Hematopoietic multipotent progenitor cell treated with erythropoietin and hydrocortisone succinate and interleukin-3 and kit ligand, for 17 days (in vitro differentiated cells): ENCODE results near the gene ZFP42.
"Not testable (repeated sequence)": the region's sequence is repeated elsewhere in the genome, so short reads cannot be mapped to it uniquely, and the experiment has no call there.

ENCODE experiments used
- DNase-seq: peaks from one replicate; pipeline ENCODE4 v3.0.0-alpha.2; 2015; ENCODE audit warnings: low spot score

ZFP42 gene

GRCh38 chr4:187995322-187996207 lies at the start of gene ZFP42:
Gene ZFP42, plus strand, starts transcription at chr4:187995771. Its CDS starts 7,037 bp downstream, at chr4:188002808.
- DNase-seq: no peak

- no peak for DNase-seq
These were observed 34.4 kb upstream of the ZFP42 start for GRCh38 chr4:187961171-187961570.

GRCh38 chr4:187961961-187962360 lies 33.6 kb upstream of the ZFP42 start:
- DNase-seq: no peak

GRCh38 chr4:187962926-187963325 lies 32.6 kb upstream of the ZFP42 start:
- no peak for DNase-seq

GRCh38 chr4:187965726-187966125 lies 29.8 kb upstream of the ZFP42 start:
- DNase-seq: no peak

GRCh38 chr4:187972135-187972534 lies 23.4 kb upstream of the ZFP42 start:
- no peak for DNase-seq

- DNase-seq: no peak
These were observed 11.8 kb upstream of the ZFP42 start for GRCh38 chr4:187983746-187984145.

GRCh38 chr4:187992971-187993370 lies 2.6 kb upstream of the ZFP42 start:
- no peak for DNase-seq

GRCh38 chr4:187993827-187994226 lies 1.7 kb upstream of the ZFP42 start:
- DNase-seq: no peak

GRCh38 chr4:187996502-187997177 lies 1.1 kb downstream of the ZFP42 start:
- no peak for DNase-seq

GRCh38 chr4:187997991-187998390 lies 2.4 kb downstream of the ZFP42 start:
- not testable (repeated sequence) for DNase-seq

- no peak for DNase-seq
These were observed 3.9 kb downstream of the ZFP42 start for GRCh38 chr4:187999406-187999932.

GRCh38 chr4:188002323-188002722 lies 6.8 kb downstream of the ZFP42 start:
- DNase-seq: no peak

GRCh38 chr4:188002751-188003150 lies 7.2 kb downstream of the ZFP42 start:
- DNase-seq: no peak

- DNase-seq: no peak
These were observed 10.0 kb downstream of the ZFP42 start for GRCh38 chr4:188005561-188005960.

- no peak for DNase-seq
These were observed 10.8 kb downstream of the ZFP42 start for GRCh38 chr4:188006285-188006848.

GRCh38 chr4:188008377-188008776 lies 12.8 kb downstream of the ZFP42 start:
- no peak for DNase-seq

- no peak for DNase-seq
These were observed 16.9 kb downstream of the ZFP42 start for GRCh38 chr4:188012426-188012945.

- no peak for DNase-seq
These were observed 19.7 kb downstream of the ZFP42 start for GRCh38 chr4:188015025-188015940.

- DNase-seq: no peak
These were observed 21.2 kb downstream of the ZFP42 start for GRCh38 chr4:188016754-188017153.

- DNase-seq: no peak
These were observed 22.7 kb downstream of the ZFP42 start for GRCh38 chr4:188018262-188018661.
